ENCODE measurements around the gene SLC48A1.
A peak's percentile ranks its signal among the peaks of the same experiment; 100 is the strongest.

SLC48A1 gene

DNA sequence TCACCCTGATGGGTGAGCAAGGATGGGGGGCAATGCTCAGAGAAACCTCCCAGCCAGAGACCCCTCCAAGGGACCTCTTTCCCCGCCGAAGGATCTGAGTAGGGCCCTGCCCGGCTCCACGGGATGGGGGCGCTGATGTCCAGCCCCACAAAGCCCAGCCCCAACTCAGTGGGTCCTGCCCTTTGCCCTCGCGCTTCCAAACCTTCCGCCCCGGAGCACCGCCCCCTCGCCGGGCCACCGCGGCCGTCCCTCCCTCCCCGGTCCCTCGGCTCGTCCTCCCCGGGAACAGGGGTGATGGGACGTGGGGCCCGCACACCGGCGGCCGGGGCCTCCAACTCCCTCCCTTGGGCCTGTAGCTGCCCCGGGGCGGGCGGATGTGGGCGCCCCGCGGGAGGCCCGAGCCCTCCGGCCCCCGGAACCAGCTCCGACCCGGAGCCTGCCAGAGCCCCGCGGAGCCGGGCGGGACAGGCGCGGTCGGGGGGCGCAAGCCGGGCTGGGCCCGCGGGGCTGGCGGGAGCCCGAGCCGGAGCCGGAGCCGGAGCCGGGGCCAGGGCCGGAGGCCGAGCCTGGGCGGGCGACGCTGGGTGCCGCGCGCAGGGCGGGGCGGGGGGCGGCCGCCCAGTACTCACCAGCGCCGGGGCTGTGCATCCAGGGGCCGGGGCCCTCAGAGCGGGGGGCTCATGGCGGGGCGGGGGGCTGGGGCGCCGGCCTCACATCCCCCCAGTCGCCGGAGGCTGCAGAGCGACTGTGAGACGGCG lies 46.3 kb downstream of the SLC48A1 start:
- CTCF ChIA-PET, result interaction anchor here (1.1 to 7.8 kb wide), 6 partner anchors 12 to 105 kb away, joined by 3 to 260 read pairs (median 22); no protein-coding TSS in a partner anchor
- TF ChIP-seq, protein P1, sequence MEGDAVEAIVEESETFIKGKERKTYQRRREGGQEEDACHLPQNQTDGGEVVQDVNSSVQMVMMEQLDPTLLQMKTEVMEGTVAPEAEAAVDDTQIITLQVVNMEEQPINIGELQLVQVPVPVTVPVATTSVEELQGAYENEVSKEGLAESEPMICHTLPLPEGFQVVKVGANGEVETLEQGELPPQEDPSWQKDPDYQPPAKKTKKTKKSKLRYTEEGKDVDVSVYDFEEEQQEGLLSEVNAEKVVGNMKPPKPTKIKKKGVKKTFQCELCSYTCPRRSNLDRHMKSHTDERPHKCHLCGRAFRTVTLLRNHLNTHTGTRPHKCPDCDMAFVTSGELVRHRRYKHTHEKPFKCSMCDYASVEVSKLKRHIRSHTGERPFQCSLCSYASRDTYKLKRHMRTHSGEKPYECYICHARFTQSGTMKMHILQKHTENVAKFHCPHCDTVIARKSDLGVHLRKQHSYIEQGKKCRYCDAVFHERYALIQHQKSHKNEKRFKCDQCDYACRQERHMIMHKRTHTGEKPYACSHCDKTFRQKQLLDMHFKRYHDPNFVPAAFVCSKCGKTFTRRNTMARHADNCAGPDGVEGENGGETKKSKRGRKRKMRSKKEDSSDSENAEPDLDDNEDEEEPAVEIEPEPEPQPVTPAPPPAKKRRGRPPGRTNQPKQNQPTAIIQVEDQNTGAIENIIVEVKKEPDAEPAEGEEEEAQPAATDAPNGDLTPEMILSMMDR (IDR thresholded peaks at IDR 0.05; ENCODE audit: control extremely low read depth, extremely low read depth, low read depth, missing control alignments), result peak; percentile 58
- peak; percentile 69 for DNase-seq (ENCODE audit: extremely low spot score)
- POLR2A ChIA-PET, result no interaction called here

DNA sequence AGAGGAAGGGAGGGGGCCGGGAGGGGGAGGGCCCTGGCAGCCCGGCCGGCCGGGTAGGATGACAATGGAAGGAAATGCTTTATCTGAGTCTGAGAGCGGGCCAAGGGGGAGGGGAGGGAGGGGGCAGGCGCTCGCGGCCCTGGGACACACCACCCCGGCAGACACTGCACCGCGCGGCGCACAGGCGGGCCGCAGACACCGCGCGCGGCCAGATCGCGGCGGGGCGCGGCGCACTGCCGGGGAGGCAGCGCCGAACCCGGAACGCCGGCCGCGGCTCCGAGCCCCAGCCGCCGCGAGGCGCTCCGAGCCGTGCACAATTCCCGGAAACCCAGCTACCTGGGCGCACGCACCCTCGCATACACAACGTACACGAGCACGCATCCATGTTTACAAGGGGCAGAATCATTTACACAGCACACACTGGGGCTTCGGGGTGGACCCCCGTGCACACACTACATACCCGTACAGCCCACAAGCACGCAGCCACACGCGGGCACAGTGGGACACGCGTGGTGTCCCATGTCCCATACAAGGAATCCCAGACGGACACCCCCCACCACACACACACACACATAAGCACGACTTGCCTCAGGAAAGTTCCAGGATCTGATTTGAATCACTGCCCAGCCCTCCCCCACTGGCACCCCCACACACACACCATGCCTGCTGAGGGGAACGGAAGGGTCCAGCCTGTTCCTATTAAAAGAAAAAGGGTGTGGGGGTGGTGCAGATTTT lies 47.0 kb downstream of the SLC48A1 start, which contains the start of gene HDAC7:
Gene HDAC7, minus strand, starts transcription at position 8 of the 735 bp plus-strand sequence. CDS start 118 bp downstream, outside the sequence.
- TF ChIP-seq, protein P1 (IDR thresholded peaks at IDR 0.05; ENCODE audit: control extremely low read depth, extremely low read depth, low read depth, missing control alignments), result no peak
- ChIA-PET CTCF (interaction anchor here (0.9 to 7.8 kb wide), 5 partner anchors 13 to 105 kb away, joined by 3 to 260 read pairs (median 26); partner anchors contain the start of gene VDR), POLR2A (no interaction called here)
- peak; percentile 80 for DNase-seq (ENCODE audit: extremely low spot score)

DNA sequence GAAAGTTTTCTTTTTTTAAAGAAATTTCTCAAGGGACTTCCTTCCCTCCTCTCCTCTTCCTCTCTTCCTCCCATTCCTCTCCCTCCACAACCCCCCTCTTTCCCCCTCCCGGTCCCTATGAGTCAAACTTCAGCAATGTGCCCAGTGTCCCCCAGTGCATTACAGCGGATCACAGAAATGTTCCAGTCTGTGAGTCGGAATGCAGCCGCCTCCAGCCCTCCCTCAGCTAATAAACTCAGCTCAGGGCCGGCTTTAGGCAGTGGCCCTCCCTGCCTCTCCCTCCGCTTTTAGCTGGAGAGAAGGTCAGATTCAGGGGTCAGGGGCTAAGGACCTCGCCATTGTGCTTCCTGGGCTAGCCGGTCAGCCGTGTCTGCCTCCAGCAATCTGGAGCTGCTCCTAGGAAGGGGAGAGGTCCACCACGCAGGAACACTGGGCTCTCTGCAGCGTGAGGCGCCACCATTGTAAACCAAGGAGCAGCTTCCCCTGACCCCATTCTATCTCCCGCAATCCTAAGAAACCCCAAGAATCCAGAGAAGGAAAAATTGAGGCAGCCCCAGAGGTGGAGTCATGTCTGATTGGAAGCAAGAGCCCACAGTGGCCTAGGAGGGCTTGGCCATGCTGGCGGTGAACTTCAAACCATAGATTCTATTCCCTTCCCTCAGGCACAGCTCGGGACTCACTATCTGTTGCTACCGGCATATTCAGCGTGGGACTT lies 47.8 kb downstream of the SLC48A1 start:
- ChIA-PET POLR2A (no interaction called here), CTCF (interaction anchor here (0.9 to 7.8 kb wide), 4 partner anchors 12 to 84 kb away, joined by 3 to 260 read pairs (median 25); partner anchors contain the start of gene VDR)
- TF ChIP-seq, protein P1 (IDR thresholded peaks at IDR 0.05; ENCODE audit: control extremely low read depth, extremely low read depth, low read depth, missing control alignments), result no peak
- no peak for DNase-seq (ENCODE audit: extremely low spot score)

DNA sequence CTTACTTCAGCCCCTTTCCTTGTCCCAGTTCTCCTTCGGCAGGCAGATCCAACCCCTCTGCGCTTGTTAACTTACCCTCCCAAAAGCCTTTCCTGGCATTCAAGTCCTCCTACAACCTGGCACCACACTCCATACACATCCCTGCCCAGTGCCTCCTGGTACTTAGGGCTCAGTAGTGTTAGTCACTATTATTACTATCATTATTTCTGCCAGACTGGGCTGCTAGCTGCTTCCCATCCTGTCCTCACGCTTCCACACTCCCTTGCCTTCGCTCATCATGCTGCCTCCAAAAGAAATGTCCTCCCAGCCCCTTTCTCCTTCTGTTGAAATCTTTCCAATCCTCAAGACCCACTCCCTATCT lies 48.3 kb downstream of the SLC48A1 start:
- POLR2A ChIA-PET, result no interaction called here
- DNase-seq (ENCODE audit: extremely low spot score), result no peak
- TF ChIP-seq, protein P1 (IDR thresholded peaks at IDR 0.05; ENCODE audit: control extremely low read depth, extremely low read depth, low read depth, missing control alignments), result no peak
- CTCF ChIA-PET, result interaction anchor here (0.9 to 7.8 kb wide), 4 partner anchors 13 to 128 kb away, joined by 3 to 260 read pairs (median 3); no protein-coding TSS in a partner anchor

DNA sequence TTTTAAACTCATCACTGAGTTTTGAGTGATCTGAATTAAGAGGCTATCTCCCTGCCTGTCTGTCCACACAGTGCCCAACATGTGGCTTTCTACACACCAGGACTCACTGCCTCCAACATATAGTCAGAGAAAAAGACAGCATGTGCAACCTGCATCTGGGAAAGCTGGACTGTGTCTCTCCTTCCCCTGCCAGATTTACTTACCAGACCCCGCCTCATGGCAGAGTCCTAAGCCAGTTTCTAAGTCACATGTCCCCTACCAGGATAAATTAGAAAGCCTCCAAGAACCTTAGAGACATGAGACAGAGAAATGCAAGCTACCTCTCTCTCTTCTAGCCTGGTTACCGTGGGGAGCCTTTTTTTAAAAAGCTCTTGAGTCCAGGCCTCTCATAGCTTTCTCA lies 49.4 kb downstream of the SLC48A1 start:
- ChIA-PET POLR2A (no interaction called here), CTCF (interaction anchor here (1.0 to 7.8 kb wide), 6 partner anchors 9 to 81 kb away, joined by 3 to 260 read pairs (median 4); no protein-coding TSS in a partner anchor)
- TF ChIP-seq, protein P1 (IDR thresholded peaks at IDR 0.05; ENCODE audit: control extremely low read depth, extremely low read depth, low read depth, missing control alignments), result no peak
- DNase-seq (ENCODE audit: extremely low spot score), result no peak

DNA sequence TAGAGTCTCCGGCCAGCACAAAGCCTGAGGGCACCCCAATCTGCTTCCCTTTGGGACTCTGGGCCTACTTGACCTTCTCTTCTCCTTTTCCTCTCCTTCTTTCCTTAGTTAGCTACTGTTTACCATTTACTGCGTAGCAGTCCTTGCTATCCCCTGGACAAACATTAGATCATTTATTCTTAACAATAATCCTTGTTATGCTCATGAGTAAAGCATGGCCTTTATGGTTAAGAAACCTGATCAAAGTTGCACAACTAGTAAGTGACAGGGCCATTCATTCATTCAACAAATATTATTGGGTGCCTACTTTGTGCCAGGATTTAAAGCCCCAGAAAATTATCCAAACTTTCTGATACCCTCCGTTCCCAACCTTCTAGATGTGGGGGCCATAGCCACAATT lies 49.8 kb downstream of the SLC48A1 start:
- CTCF ChIA-PET, result interaction anchor here (1.2 to 7.8 kb wide), 4 partner anchors 9 to 81 kb away, joined by 3 to 260 read pairs (median 4); no protein-coding TSS in a partner anchor
- TF ChIP-seq, protein P1 (IDR thresholded peaks at IDR 0.05; ENCODE audit: control extremely low read depth, extremely low read depth, low read depth, missing control alignments), result no peak
- no peak for DNase-seq (ENCODE audit: extremely low spot score)
- POLR2A ChIA-PET, result no interaction called here

All from GM10248 (cell line).